Left hindlimb (tissue), 1 donor: Measurements from ENCODE around the gene KCNA2.
A peak's percentile ranks its signal among the peaks of the same experiment; 100 is the strongest.

Experiments used
- DNase-seq: peaks from one replicate; pipeline ENCODE4 v3.0.0-alpha.2; 2018

The KCNA2 gene

DNA sequence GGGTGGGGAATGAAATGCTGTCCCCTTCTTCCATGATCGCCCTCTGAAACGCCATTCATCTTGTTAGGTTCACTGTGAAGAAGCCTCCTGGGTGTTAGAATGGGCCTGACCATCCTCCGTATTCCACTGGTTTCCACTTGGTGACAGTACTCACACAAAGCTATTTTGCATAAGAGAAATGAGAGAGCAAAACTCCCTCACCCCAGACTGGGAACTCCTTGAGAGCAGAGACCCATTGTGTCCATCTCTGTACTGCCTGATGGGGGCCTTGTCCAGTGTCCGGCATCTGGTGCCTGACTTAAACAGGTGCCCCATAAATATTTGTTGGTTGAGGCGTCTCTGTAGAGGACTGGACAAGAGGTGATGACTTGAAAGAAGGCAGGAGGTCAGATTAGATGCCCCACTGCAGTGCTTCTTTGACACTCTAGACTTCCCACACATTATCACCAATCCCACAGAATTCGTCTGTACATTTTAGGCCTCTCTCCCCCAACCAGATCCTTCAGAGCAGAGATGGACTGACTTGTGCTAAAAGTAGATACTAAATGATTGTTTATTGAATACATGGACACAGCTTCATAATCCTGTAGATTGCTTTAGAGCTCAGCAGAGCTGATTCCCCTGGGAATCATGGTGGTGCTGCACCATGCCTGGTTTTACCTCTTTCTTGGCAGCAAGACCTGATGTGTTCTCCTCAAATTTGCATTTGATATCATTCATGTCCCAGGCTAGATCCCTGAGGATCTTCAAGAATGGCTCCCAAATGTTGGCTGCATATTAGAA, 22.4 kb upstream of the KCNA2 start:
- DNase-seq, result no peak

- DNase-seq, result no peak
These were observed 21.6 kb upstream of the KCNA2 start for GRCh38 chr1:110627764-110628163.

- DNase-seq, result no peak
These were observed 20.7 kb upstream of the KCNA2 start for GRCh38 chr1:110626889-110627288.

DNA sequence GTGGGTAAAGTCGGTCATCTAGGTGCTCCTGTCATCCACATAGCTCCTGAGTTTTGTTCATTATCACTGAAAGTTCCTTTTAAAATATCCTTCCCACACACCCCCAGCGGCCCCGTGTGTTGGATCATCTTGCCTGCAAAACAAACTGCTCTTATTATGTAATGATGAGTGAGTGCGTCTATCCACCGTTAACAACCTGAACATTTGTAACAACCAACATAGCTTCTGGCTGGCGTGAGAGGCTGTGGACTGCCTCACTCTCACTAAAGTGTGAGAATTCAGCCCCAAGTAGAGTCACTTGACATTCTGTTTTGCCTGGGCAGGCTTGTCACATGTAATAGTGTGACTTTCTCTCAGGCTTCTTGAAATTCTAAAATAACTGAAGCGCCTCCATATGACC, 14.5 kb upstream of the KCNA2 start:
- DNase-seq, result no peak

GRCh38 chr1:110620250-110620615, 14.1 kb upstream of the KCNA2 start:
- no peak for DNase-seq

GRCh38 chr1:110619412-110620249, 13.5 kb upstream of the KCNA2 start:
- DNase-seq, result peak; percentile 75

GRCh38 chr1:110618668-110619067, 12.5 kb upstream of the KCNA2 start:
- no peak for DNase-seq

GRCh38 chr1:110617589-110617988, 11.4 kb upstream of the KCNA2 start:
- no peak for DNase-seq

DNA sequence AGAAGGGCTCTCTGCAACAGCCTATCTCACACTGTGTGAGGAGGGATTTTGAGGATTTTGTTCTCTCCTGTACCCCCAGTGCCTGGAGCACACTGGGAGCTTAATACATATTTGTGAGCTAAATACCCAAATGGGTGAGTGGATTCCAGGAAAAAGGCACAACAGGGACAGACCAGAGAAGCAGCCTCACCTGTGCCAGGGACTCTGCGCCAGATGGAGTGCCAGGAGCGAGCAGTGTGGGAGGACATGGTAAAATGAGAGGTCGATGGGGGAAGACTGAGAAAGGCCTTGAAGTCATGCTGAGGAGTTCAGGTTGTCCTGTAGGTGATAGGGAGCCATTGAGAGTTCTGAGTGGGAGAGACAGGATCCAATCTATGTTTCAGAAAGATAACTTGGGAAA, 11.0 kb upstream of the KCNA2 start:
- DNase-seq, result no peak

- no peak for DNase-seq
These were observed 10.4 kb upstream of the KCNA2 start for GRCh38 chr1:110616587-110616986.

DNA sequence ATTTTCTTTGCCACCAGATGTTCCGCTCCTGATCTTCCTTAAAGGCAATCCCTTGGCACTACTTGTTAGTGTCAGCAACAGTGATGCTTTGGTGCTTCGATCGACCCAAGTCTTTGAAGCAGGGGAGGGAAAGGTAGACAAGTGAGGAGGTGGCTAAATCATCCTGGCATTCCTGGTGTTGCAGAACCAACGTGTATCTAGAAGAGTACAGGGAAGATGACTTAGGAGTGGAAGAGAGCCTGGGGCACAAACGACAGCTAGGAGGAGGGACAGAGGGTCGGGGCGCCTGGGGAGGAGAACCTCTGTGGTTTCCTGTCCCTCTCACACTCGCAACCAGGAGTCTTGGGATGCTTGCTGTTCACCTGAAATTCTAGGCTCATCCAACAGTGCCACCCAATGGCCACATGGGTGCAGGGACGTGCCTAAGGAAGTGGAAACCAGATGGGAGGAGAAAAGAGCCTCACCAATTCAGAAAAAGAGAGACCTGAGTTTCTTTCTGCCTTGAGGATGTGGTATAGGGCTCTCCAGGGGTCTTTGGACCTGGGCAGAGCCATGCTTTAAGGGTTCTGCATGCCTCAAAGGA, 9.5 kb upstream of the KCNA2 start:
- peak; percentile 52 for DNase-seq

DNA sequence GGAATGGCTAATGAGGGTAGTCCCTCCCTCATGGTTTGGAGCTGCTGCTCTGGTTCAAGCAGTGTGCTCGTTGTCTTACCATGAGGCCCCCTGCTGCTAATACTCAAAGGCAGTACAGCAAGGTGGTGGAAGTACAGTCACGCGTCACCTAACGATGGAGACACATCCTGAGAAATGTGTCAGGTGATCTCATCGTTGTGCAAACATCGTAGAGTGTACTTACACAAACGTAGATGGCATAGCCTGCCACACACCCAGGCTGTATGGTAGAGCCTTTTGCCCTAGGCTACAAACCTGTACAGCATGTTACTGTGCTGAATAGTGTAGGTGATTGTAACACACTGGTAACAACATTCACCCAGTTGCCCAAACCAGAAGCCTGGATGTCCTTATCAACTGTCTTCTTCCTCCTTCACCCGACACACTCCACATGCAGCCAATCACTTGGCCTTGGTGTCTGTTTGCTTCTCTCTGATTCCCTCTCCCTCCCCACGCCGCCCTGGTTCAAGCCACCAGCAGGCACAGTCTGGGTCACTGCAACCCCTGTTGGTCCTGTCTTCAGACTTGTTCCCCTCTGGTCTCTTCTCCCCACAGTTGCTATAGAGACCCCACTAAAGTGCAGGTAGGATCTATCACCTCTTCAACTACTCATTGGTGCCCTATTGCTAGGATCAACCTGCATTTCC, 6.0 kb upstream of the KCNA2 start:
- no peak for DNase-seq

DNA sequence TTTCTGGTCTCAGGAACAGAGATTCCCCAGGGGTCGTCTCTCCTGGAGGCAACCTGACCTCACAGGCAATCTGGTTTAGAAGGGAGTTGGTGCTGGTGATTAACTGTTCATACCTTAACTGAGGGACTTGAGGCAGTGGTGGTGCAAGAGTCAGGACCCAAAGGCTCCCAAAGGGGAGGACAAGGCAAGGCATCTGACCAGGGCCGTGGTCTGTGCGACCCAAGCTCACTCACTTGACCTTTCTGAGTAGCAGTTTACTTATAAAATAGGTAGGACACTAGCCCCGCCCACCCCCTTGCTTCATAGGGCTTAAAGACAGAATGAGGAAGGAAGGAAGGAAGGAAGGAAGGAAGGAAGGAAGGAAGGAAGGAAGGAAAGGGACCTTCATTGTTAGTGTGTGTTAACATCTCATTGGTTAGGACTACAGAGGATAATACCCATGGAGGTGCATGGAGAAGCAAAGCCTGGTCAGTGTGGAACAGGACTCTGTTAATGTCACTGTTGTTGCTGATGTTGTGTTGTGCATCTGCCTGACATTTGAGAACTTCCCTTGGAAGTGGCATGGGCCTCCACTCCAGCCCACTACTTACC, 4.6 kb upstream of the KCNA2 start:
- no peak for DNase-seq

DNA sequence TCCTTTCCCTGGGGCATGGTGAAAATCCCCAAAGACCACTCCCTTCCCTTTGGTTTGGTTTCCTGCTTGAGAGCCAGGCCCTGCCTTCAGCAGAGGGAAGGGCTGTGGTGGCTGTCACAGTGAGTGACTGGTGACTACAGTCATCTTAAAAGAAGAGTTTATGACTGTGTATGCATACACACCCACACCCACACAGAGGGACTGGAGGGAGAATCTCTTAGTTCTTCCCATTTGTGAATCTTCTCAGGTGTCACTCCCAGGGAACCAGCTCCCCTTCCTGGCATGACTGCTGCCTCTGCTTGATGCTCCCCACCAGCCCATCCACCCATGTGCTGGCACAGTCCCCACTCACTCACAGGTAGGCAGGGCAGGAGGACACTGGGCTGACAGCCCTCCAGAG, 3.9 kb upstream of the KCNA2 start:
- DNase-seq, result no peak

GRCh38 chr1:110608247-110608646, 2.1 kb upstream of the KCNA2 start:
- no peak for DNase-seq

GRCh38 chr1:110607536-110608230, 1.5 kb upstream of the KCNA2 start:
- no peak for DNase-seq

GRCh38 chr1:110606657-110607535, 738 bp upstream of the KCNA2 start:
- DNase-seq, result no peak

DNA sequence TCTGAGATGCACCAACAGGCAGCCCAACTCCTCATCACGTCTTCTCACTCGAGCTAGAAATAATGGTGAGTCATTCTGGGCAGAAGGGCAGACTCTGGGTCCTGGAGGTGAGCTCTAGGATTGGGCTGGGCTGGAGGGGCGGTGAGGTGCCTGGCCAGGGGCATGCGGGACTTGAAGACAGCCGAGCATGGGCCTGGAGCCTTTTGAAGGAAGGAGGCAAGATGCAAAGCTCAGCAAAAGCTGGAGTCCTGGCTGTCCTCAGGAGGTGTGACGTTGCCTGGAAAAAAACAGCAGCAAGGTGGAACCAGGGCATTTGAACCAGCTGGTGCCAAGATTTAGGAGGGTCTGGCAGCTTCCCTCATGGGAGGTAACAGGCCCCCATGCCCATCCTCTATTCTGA, 712 bp downstream of the KCNA2 start:
- no peak for DNase-seq

- no peak for DNase-seq
These were observed 1.5 kb downstream of the KCNA2 start for GRCh38 chr1:110604586-110605148.

GRCh38 chr1:110603058-110603457, 3.1 kb downstream of the KCNA2 start:
- DNase-seq, result no peak

GRCh38 chr1:110602466-110602865, 3.7 kb downstream of the KCNA2 start:
- DNase-seq, result no peak
